ENCODE data around the gene LYRM9.
"Not testable (repeated sequence)": the region's sequence is repeated elsewhere in the genome, so short reads cannot be mapped to it uniquely, and the experiment has no call there.

LYRM9 gene

GRCh38 chr17:27846042-27846655, 47.0 kb downstream of the LYRM9 start:
- FAIRE-seq (no peak), DNase-seq (ENCODE audit: insufficient read length, low spot score) (no peak)

GRCh38 chr17:27845264-27846041, 47.7 kb downstream of the LYRM9 start:
- DNase-seq (ENCODE audit: insufficient read length, low spot score): no peak
- no peak for FAIRE-seq

DNA sequence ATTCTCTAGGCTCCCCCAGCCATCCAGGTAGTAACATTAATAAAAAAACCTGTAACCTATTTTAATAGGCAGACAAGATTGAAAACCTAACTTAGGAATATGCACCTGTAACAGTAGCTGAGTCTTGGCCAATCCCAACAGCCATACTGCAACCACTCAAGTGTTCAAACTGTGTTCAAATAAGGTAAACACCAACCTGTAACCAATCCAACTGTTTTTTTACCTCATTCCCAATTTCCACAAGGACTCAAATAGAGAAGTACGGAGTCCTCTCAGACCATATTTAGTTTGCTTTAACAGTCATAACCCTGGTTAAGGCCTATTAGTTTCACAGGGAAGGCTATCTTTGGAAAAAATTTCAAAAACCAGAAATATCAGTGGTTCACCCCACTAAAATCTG, 52.5 kb downstream of the LYRM9 start:
- no peak for FAIRE-seq

DNA sequence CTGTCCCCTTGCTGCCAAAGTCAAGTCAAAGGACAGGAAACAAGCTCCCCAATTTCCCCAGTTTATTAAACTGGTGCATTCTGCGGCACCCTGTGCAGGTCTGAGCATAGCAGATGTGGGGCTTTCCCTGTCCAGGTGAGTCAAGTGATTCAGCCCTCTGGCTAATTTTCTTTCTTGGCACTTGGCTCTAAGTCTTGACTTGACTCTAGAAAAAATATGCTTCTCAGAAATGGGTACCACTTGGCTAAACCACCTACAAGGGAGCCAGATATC, 52.8 kb downstream of the LYRM9 start:
- not testable (repeated sequence) for FAIRE-seq; DNase-seq (ENCODE audit: insufficient read length, low spot score)

More for the DNA sequence above, 52.5 kb downstream of the LYRM9 start:
- DNase-seq (ENCODE audit: insufficient read length, low spot score): no peak

DNA sequence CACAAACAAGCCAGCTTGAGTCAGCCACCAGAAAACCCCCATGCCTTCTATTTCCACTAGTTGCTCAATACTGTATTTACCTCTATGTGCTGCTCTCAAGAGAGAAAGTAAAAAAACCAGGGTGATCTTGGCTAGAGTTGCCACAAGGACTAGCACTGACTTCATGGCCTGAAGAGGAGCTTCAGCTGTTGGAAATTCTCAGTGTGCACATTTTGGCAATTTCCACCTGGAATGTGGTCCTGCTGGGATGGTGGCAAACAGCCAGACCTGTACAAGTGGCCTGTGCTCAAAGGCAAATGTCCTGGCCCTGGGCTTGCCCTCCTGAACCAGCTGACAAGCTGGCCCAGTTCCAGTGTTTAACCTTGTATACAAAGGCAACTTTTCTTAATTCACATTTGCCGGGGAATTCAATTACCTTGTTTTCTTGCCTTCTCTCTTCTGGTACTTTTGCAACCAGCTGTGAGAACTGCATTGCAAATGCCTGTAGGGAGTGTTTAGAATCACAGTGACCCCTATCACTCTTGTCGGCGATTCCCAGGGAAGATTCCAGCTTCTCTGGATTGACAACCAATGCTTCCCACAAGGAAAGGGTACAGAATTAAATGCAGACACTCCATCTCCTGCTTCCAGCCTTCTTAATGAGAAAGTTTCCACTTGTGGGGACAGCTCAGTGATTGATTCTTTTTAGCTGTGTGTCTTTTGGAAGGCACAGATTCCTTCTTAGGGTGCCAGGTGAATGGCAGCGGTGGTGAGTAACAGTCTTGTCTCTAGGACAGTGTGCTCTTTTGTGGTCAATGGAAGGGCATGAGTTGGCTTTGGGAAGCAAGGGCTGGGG, 53.4 kb downstream of the LYRM9 start:
- peak; percentile 89 for FAIRE-seq
- DNase-seq (ENCODE audit: insufficient read length, low spot score): not testable (repeated sequence)

GRCh38 chr17:27838607-27839006, 54.6 kb downstream of the LYRM9 start:
- DNase-seq (ENCODE audit: insufficient read length, low spot score); FAIRE-seq: not testable (repeated sequence)

DNA sequence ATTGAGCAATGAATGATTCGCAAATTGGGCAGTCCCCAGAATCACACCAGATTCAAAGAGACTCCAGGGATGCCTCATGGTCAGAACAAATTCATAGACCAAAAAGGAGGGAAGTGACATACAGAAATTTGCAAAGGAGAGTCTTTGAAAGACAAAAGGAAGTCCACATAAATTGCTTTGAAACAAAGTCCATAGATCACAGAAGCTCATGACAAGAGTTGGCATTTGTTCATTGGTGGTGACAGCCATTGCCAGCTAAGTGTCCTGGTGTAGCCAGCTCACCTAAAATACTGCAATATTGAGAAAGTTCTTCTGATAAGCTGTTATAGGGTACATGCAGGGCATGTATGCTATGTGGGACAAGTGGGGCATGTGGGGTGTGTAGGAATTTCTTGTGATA, 55.4 kb downstream of the LYRM9 start:
- not testable (repeated sequence) for DNase-seq (ENCODE audit: insufficient read length, low spot score); FAIRE-seq

DNA sequence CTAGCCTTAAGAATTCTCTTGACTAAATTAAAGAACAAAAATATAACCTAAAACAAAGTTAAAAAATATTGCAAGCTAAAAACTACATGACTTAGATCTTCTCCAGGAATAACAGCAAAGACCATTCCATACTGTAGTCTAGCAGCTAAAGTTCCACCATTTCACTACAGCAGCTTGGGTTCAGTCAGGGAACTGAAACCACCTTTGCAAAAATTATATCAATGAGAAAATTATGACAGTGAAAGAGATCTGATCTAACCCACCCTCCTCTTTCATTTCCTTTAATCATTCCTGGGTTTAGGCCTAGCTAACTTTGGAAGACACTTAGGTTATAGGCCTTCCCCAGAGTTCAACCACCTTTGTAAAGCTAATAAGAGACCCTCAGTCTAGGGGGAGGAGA, 56.5 kb downstream of the LYRM9 start:
- DNase-seq (ENCODE audit: insufficient read length, low spot score) (no peak), FAIRE-seq (no peak)

GRCh38 chr17:27834571-27834970, 58.6 kb downstream of the LYRM9 start:
- DNase-seq (ENCODE audit: insufficient read length, low spot score) (no peak), FAIRE-seq (no peak)

DNA sequence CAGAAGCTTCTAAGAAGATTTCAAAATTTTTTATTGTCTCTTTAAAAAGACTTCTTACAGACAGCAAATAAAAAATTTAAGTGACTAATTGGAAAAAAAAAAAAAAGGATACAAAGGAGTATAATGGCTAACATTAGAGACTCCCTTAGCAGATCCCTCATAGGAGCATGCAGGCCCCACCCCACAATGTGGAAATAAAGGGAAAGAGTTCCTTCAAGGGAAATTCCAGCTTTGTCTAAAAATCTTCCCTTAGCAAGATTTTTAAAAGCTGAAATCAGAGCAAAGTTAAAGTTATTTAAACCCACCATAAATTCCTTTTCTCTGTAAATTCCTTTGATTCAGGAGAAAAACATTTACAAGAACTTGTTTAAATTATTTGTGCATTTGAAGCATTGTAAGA, 60.3 kb downstream of the LYRM9 start:
- no peak for FAIRE-seq
- no peak for DNase-seq (ENCODE audit: insufficient read length, low spot score)

- DNase-seq (ENCODE audit: insufficient read length, low spot score); FAIRE-seq: not testable (repeated sequence)
Measured at GRCh38 chr17:27829888-27830287, 63.3 kb downstream of the LYRM9 start.

GRCh38 chr17:27829143-27829711, 63.9 kb downstream of the LYRM9 start:
- peak; percentile 95 for FAIRE-seq
- not testable (repeated sequence) for DNase-seq (ENCODE audit: insufficient read length, low spot score)
